Hepatocyte (in vitro differentiated cells): ENCODE results near the gene ARHGAP25.

Experiments used
- EZH2 ChIP-seq: fragments of 200-600 bp; sonication (generic); IDR thresholded peaks from 2 replicates; pipeline ENCODE4 v1.6.1; 2016; ENCODE audit warnings: antibody characterized with exemption, mild to moderate bottlenecking, borderline replicate concordance
- EZH2phosphoT487 ChIP-seq: fragments of 200-600 bp; sonication (generic); IDR thresholded peaks from one replicate; pipeline ENCODE4 v1.6.1; 2018; ENCODE audit warnings: antibody characterized with exemption, mild to moderate bottlenecking, low read depth, moderate library complexity; ENCODE audit not compliant: unreplicated experiment, severe bottlenecking
- TF ChIP-seq, protein P1 (sequence below): fragments of 200-600 bp; sonication (generic); IDR thresholded peaks from 2 replicates; pipeline ENCODE4 v1.5.1; 2016; ENCODE audit warnings: antibody characterized with exemption, mild to moderate bottlenecking; ENCODE audit not compliant: poor library complexity

DNA sequence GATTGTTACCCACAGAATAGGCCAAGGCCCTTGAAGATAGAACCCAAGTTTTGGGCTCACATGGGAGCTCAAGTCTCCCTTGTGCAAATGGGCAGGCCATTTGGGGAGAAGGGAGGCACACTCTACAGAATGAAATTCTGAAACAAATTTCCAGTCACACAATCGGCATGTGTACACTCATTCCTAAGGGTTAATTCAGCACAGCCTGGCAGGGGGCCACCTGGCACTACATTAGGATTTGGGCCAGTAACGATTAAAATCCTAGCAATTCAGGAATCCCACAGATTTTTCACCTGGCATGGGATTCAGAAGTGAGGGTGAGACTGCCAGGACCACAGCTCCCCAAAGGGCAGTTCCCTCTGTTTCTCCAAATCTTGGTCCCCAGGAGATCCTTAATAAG is 90.2 kb downstream of the ARHGAP25 start:
- TF ChIP-seq EZH2phosphoT487 = no peak
- TF ChIP-seq, protein P1, sequence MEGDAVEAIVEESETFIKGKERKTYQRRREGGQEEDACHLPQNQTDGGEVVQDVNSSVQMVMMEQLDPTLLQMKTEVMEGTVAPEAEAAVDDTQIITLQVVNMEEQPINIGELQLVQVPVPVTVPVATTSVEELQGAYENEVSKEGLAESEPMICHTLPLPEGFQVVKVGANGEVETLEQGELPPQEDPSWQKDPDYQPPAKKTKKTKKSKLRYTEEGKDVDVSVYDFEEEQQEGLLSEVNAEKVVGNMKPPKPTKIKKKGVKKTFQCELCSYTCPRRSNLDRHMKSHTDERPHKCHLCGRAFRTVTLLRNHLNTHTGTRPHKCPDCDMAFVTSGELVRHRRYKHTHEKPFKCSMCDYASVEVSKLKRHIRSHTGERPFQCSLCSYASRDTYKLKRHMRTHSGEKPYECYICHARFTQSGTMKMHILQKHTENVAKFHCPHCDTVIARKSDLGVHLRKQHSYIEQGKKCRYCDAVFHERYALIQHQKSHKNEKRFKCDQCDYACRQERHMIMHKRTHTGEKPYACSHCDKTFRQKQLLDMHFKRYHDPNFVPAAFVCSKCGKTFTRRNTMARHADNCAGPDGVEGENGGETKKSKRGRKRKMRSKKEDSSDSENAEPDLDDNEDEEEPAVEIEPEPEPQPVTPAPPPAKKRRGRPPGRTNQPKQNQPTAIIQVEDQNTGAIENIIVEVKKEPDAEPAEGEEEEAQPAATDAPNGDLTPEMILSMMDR = no peak
- no peak for TF ChIP-seq EZH2
